HepG2 (cell line): ENCODE measurements around the gene LZTR1. TPM values are rescaled to one million over a fixed set of nuclear protein-coding genes. Genes with fewer than 3 reads are reported as not detected.

ENCODE experiments used
- ATAC-seq: fragments of 200-7000 bp; cut with Tn5 transposase; 3 replicates; pipeline ENCODE4 v1.9.1; 2020; ENCODE audit warnings: mild to moderate bottlenecking, moderate library complexity
- BruUV-seq: library from RNA; stranded (reverse); fragments of 400-500 nt; replicated peaks from 2 replicates; lab custom pipeline; 2021; lab: Mats Ljungman, UMichigan
- CTCF ChIA-PET: fragments of 300-600 bp; formaldehyde crosslinking; extraction: SDS; loops from one replicate; lab custom pipeline; 2021; ENCODE audit warnings: low total read pairs, inconsistent platforms, low intra/inter-chr PET ratio; lab: Yijun Ruan, JAX
- POLR2A ChIA-PET: fragments of 350-600 bp; sonication (Branson Sonifier 250); formaldehyde crosslinking; loops from one replicate; lab custom pipeline; 2020; ENCODE audit warnings: antibody characterized with exemption, inconsistent platforms; lab: Yijun Ruan, JAX
- DNase-seq: peaks from one replicate; pipeline ENCODE4 v3.0.0-alpha.2; 2015; ENCODE audit warnings: low spot score
- FAIRE-seq: peaks from 3 replicates; lab custom pipeline; 2011; peaks lifted over from hg19 to GRCh38; lab: Jason Lieb, UNC
- H2AFZ ChIP-seq: one replicate; pipeline ENCODE4 v1.6.1; 2011; ENCODE audit warnings: low read length, inconsistent platforms
- H3K27ac ChIP-seq: fragments of 300-600 bp; 3 replicates; pipeline ENCODE4 v1.8.0; 2011; ENCODE audit warnings: mixed run types, mild to moderate bottlenecking, mixed read lengths, low read length, inconsistent platforms; ENCODE audit not compliant: insufficient read depth; ENCODE audit errors: extremely low read length
- H3K27me3 ChIP-seq, 2 experiments: fragments of 200-600 bp in 1 of 2; 2 replicates in 1 of 2; 3 replicates in 1 of 2; pipeline versions ENCODE4 v1.6.0 to v1.8.0; 2011; ENCODE audit warnings: low read length in 2 of 2, mild to moderate bottlenecking in 2 of 2, moderate library complexity in 2 of 2, inconsistent platforms in 1 of 2; ENCODE audit not compliant: insufficient read depth in 2 of 2, control insufficient read depth in 1 of 2
- H3K36me3 ChIP-seq, 2 experiments: fragments of 200-600 bp in 1 of 2; replicated peaks in 1 of 2; 2 replicates in 1 of 2; 3 replicates in 1 of 2; pipeline versions ENCODE4 v1.5.1 to v1.8.0; 2011; ENCODE audit warnings: low read length in 2 of 2, inconsistent platforms in 1 of 2; ENCODE audit not compliant: insufficient read depth in 2 of 2, control insufficient read depth in 1 of 2
- H3K4me1 ChIP-seq: 2 replicates; pipeline ENCODE4 v1.5.1; 2012; ENCODE audit warnings: low read length, inconsistent platforms; ENCODE audit not compliant: insufficient read depth
- H3K4me2 ChIP-seq: 2 replicates; pipeline ENCODE4 v1.6.0; 2011; ENCODE audit warnings: low read depth, low read length, inconsistent platforms
- H3K4me3 ChIP-seq, 3 experiments: fragments of 200-600 bp in 1 of 3; sonication (generic), shearing (Covaris generic) in 1 of 3; replicated peaks in 1 of 3; 2 replicates each; pipeline ENCODE4 v1.5.1; 2011 to 2016; ENCODE audit warnings: low read length in 3 of 3, inconsistent platforms in 2 of 3, low read depth in 2 of 3, mild to moderate bottlenecking in 2 of 3, control low read depth in 1 of 3, mixed read lengths in 1 of 3; ENCODE audit not compliant: insufficient read depth in 1 of 3
- H3K79me2 ChIP-seq: one replicate; pipeline ENCODE4 v1.6.1; 2011; ENCODE audit warnings: low read length, inconsistent platforms; ENCODE audit not compliant: insufficient read depth
- H3K9ac ChIP-seq: 2 replicates; pipeline ENCODE4 v1.6.0; 2011; ENCODE audit warnings: mild to moderate bottlenecking, low read depth, low read length, inconsistent platforms; ENCODE audit not compliant: insufficient read depth
- H3K9me3 ChIP-seq: 2 replicates; pipeline ENCODE4 v1.5.1; 2012; ENCODE audit warnings: mild to moderate bottlenecking, low read length
- H4K20me1 ChIP-seq: 2 replicates; pipeline ENCODE4 v1.6.0; 2011; ENCODE audit warnings: inconsistent platforms, mild to moderate bottlenecking, low read length, moderate library complexity; ENCODE audit not compliant: insufficient read depth
- ISL2 ChIP-seq: sonication (generic); formaldehyde crosslinking; IDR thresholded peaks from 2 replicates; pipeline ENCODE4 v1.5.0; 2020; ENCODE audit warnings: missing genetic modification reagents
- MNT ChIP-seq: fragments of 450-650 bp; IDR thresholded peaks from 2 replicates; pipeline ENCODE4 v1.6.1; 2016
- MTA1 ChIP-seq: sonication (generic); formaldehyde crosslinking; IDR thresholded peaks from 2 replicates; pipeline ENCODE4 v1.4.0; 2020; ENCODE audit warnings: missing genetic modification reagents, mild to moderate bottlenecking, borderline replicate concordance
- NR2F6 ChIP-seq, 2 experiments: IDR thresholded peaks; 2 replicates each; pipeline ENCODE4 v1.6.1; 2016; ENCODE audit warnings: antibody characterized with exemption in 1 of 2, mild to moderate bottlenecking in 1 of 2
- SRF ChIP-seq: IDR thresholded peaks from 2 replicates; pipeline ENCODE4 v1.6.1; 2011; ENCODE audit warnings: mild to moderate bottlenecking, low read depth, low read length, moderate library complexity
- TEAD3 ChIP-seq: optimal IDR thresholded peaks from 2 replicates; pipeline ENCODE3; 2016; ENCODE audit warnings: borderline replicate concordance
- ZC3H4 ChIP-seq: sonication (generic); formaldehyde crosslinking; IDR thresholded peaks from 2 replicates; pipeline ENCODE4 v1.4.0; 2020; ENCODE audit warnings: missing genetic modification reagents, borderline replicate concordance
- ZNF484 ChIP-seq: sonication (generic); formaldehyde crosslinking; IDR thresholded peaks from 2 replicates; pipeline ENCODE4 v1.5.1; 2020; ENCODE audit warnings: mild to moderate bottlenecking, low read depth, missing genetic modification reagents, borderline replicate concordance
- WGBS: methylation state at CpG from one replicate; pipeline ENCODE4 v1.1.6; 2017; ENCODE audit warnings: low lambda C conversion rate; 5-methylcytosine and 5-hydroxymethylcytosine counted together
- in situ Hi-C: cut with HindIII; loops from 2 replicates; pipeline ENCODE4 v1.10.0; 2017; ENCODE audit warnings: low pct_unique_long_range_greater_than_20kb; ENCODE audit not compliant: extremely low pct_ligation_motif_present
- intact Hi-C: fragments of 100-400 bp; cut with micrococcal nuclease; formaldehyde crosslinking; loops from one replicate; pipeline ENCODE4 v1.10.0; 2022; ENCODE audit not compliant: unreplicated experiment
- polyA plus RNA-seq, 8 experiments: library from polyadenylated mRNA; depleted of rRNA in 3 of 8; stranded (reverse) in 7 of 8; unstranded in 1 of 8; fragments of >200 nt; fragmentation: Illumina TruSeq in 4 of 8; extraction: Trizol in 4 of 8; gene quantifications; 2 replicates each; pipeline versions ENCODE4 v1.2.1 to v1.2.3, GENCODE V29; 2011 to 2016; ENCODE audit warnings: low read depth in 4 of 8, missing spikeins in 1 of 8, mixed read lengths in 1 of 8; ENCODE audit not compliant: insufficient read depth in 1 of 8
- total RNA-seq, 5 experiments: library from RNA; depleted of rRNA; stranded (reverse); fragments of >200 nt; fragmentation: Illumina TruSeq; extraction: Trizol; gene quantifications; 2 replicates each; pipeline ENCODE4 v1.2.3, GENCODE V29; 2016; ENCODE audit warnings: low read depth in 1 of 5
- TF ChIP-seq, protein P1 (sequence below): sonication (generic); formaldehyde crosslinking; IDR thresholded peaks from 2 replicates; pipeline ENCODE4 v1.5.0; 2020; ENCODE audit warnings: mild to moderate bottlenecking, missing genetic modification reagents, borderline replicate concordance
- TF ChIP-seq, protein P2 (sequence below): sonication (generic); formaldehyde crosslinking; IDR thresholded peaks from 2 replicates; pipeline ENCODE4 v1.5.0; 2020; ENCODE audit warnings: missing genetic modification reagents
- TF ChIP-seq, protein P3 (sequence below): sonication (generic); formaldehyde crosslinking; IDR thresholded peaks from 2 replicates; pipeline ENCODE4 v1.4.0; 2020; ENCODE audit warnings: missing genetic modification reagents; ENCODE audit errors: not compliant biosample characterization

LZTR1 gene
- total and polyA plus RNA-seq, 2 of the 13 experiments (the other 11 are each of a cell fraction or from before 2014, with no cell fraction given): 21.8 to 22.4 TPM

GRCh38 chr22:20957102-20957682 lies 24.9 kb upstream of the LZTR1 start:
- no peaks in the 10 kb centered on the region; a peak in 1 of 5 replicates for H3K27me3 ChIP-seq
- in situ Hi-C loops (no loop called here), intact Hi-C loops (loop anchor here (10.0 kb wide), 1 partner anchor 182 kb away; the partner anchor contains the start of gene SERPIND1)
- H3K4me3 ChIP-seq: peak overlapping the region; percentile 87 to 97 (median 95)
- DNase-seq (no peak), FAIRE-seq (no peak), ATAC-seq (peak; percentile 61)
- TSS peak; percentile 43 for BruUV-seq
- H3K79me2 ChIP-seq: peaks cover 50% of the 10 kb centered on the region
- peaks cover 0 to 1% of the 10 kb centered on the region in 2 experiments; a peak in 1 of 5 replicates for H3K36me3 ChIP-seq
- H2AFZ ChIP-seq: no peak overlapping the region
- 10% methylated on average over 2 of the region's 59 CpGs for WGBS
- H4K20me1 ChIP-seq: no peaks in the 10 kb centered on the region
- peaks cover 62% of the 10 kb centered on the region for H3K4me1 ChIP-seq
- H3K9me3 ChIP-seq: no peaks in the 10 kb centered on the region
- H3K4me2 ChIP-seq: peak overlapping the region; percentile 94
- H3K9ac ChIP-seq: peak overlapping the region; percentile 85
- CTCF ChIA-PET: no interaction called here
- POLR2A ChIA-PET: interaction anchor here (0.7 to 3.8 kb wide), 18 partner anchors 10 to 685 kb away, joined by 3 to 45 read pairs (median 4); partner anchors contain the start of genes CRKL, LZTR1, P2RX6 and SDF2L1
- H3K27ac ChIP-seq: peak overlapping the region; percentile 56
- TF ChIP-seq, protein P1, sequence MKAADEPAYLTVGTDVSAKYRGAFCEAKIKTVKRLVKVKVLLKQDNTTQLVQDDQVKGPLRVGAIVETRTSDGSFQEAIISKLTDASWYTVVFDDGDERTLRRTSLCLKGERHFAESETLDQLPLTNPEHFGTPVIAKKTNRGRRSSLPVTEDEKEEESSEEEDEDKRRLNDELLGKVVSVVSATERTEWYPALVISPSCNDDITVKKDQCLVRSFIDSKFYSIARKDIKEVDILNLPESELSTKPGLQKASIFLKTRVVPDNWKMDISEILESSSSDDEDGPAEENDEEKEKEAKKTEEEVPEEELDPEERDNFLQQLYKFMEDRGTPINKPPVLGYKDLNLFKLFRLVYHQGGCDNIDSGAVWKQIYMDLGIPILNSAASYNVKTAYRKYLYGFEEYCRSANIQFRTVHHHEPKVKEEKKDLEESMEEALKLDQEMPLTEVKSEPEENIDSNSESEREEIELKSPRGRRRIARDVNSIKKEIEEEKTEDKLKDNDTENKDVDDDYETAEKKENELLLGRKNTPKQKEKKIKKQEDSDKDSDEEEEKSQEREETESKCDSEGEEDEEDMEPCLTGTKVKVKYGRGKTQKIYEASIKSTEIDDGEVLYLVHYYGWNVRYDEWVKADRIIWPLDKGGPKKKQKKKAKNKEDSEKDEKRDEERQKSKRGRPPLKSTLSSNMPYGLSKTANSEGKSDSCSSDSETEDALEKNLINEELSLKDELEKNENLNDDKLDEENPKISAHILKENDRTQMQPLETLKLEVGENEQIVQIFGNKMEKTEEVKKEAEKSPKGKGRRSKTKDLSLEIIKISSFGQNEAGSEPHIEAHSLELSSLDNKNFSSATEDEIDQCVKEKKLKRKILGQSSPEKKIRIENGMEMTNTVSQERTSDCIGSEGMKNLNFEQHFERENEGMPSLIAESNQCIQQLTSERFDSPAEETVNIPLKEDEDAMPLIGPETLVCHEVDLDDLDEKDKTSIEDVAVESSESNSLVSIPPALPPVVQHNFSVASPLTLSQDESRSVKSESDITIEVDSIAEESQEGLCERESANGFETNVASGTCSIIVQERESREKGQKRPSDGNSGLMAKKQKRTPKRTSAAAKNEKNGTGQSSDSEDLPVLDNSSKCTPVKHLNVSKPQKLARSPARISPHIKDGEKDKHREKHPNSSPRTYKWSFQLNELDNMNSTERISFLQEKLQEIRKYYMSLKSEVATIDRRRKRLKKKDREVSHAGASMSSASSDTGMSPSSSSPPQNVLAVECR (CRISPR knock-in tag): peak; percentile 47
- no peak for TF ChIP-seq TEAD3 (CRISPR knock-in tag)
- no peak; the same call in 1 of the 2 replicates for TF ChIP-seq ZC3H4 (CRISPR knock-in tag)
- TF ChIP-seq NR2F6 (IDR thresholded peaks at IDR 0.05): peak; percentile 38; the same call in 1 of the 2 replicates
- TF ChIP-seq NR2F6 (CRISPR knock-in tag; IDR thresholded peaks at IDR 0.05): no peak
- TF ChIP-seq, protein P2, sequence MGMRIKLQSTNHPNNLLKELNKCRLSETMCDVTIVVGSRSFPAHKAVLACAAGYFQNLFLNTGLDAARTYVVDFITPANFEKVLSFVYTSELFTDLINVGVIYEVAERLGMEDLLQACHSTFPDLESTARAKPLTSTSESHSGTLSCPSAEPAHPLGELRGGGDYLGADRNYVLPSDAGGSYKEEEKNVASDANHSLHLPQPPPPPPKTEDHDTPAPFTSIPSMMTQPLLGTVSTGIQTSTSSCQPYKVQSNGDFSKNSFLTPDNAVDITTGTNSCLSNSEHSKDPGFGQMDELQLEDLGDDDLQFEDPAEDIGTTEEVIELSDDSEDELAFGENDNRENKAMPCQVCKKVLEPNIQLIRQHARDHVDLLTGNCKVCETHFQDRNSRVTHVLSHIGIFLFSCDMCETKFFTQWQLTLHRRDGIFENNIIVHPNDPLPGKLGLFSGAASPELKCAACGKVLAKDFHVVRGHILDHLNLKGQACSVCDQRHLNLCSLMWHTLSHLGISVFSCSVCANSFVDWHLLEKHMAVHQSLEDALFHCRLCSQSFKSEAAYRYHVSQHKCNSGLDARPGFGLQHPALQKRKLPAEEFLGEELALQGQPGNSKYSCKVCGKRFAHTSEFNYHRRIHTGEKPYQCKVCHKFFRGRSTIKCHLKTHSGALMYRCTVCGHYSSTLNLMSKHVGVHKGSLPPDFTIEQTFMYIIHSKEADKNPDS (CRISPR knock-in tag): no peak
- no peak for TF ChIP-seq SRF
- peak; percentile 66 for TF ChIP-seq MTA1 (CRISPR knock-in tag)
- TF ChIP-seq ISL2 (CRISPR knock-in tag): 0 out of 2 replicates have a peak, but pooled peaks have one; percentile 36
- TF ChIP-seq MNT: no peak
- TF ChIP-seq ZNF484 (CRISPR knock-in tag): 0 out of 2 replicates have a peak, but pooled peaks have one; percentile 17
- TF ChIP-seq, protein P3, sequence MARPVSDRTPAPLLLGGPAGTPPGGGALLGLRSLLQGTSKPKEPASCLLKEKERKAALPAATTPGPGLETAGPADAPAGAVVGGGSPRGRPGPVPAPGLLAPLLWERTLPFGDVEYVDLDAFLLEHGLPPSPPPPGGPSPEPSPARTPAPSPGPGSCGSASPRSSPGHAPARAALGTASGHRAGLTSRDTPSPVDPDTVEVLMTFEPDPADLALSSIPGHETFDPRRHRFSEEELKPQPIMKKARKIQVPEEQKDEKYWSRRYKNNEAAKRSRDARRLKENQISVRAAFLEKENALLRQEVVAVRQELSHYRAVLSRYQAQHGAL (CRISPR knock-in tag): no peak
